ENCODE results near the gene MLLT10.

MLLT10 gene

DNA sequence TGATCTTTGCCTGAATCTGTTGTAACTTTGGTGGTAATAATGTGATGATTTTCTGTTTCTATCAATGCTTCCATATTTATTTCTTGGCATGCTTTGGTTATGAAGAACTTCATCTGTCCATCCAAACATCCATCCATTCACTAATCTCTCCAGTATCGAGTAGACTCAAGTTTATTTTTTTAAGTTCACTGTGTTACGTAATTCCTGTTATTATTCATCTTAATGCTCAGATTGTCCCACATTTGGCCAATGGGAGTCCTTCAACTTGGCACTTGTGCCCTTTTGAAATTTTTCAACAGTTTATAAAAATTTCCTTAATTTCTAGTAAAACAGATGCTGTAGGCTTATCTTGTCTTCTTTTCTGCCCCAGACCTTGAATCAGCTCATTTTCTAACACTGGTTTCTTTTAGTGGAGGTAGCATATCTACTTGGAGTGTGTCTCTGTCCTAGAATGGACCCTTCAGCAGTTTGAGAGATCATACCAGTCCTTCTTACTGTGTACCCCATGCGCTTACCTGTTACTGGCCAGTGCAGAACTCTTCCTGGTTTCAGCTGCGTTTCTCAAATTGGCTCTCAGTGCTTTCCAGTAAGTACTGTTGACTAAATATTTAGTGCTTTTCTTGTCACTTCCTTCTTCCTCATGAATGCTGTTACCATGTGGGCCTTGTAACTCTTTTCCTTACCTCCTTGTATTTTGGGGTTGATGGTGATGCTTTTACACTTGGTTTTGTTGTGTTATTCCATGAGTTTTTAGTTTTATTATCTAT, 100.8 kb downstream of the MLLT10 start:
- no peak overlapping the region for H3K9ac ChIP-seq (ENCODE audit: insufficient read length)
- no peak overlapping the region for H3K27ac ChIP-seq
- peaks cover 4% of the 10 kb centered on the region; the same call in 1 of the 2 replicates for H3K36me3 ChIP-seq (ENCODE audit: insufficient read depth, low read length)
- DNase-seq (ENCODE audit: low read depth, low spot score): no peak
- no peak for TF ChIP-seq POLR2AphosphoS5 (IDR thresholded peaks at IDR 0.05; ENCODE audit: borderline replicate concordance, low read depth, low read length)
- no peak for TF ChIP-seq EZH2 (IDR thresholded peaks at IDR 0.05)
- no peak for TF ChIP-seq FOXP2 (optimal IDR thresholded peaks at IDR 0.05; ENCODE audit: control extremely low read depth, extremely low read length, insufficient read depth)
- no peaks in the 10 kb centered on the region for H3K9me3 ChIP-seq (ENCODE audit: low read depth, low read length)
- H3K4me3 ChIP-seq: no peak overlapping the region

DNA sequence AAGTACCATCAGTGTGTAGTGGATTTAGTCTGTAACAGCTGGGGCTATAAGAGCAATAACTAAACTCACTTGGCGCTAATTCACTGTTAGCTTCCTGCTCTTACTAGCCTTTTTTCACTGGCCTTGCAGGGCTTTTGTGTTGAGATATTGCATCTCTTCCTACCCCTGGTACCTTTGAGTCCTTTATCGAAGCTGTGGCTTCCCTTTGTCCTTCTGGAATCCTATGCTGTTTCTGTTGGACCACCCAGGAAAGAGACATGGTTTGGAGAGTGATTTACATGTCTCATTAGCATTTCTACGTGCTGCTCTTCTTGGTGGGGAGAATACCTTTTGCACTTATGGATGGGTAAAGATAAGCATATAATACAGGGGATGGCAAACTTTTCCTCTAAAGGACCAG, 103.8 kb downstream of the MLLT10 start:
- Histone ChIP-seq H3K27ac (no peak overlapping the region), H3K9ac (ENCODE audit: insufficient read length) (no peak overlapping the region), H3K36me3 (ENCODE audit: insufficient read depth, low read length) (no peaks in the 10 kb centered on the region), H3K9me3 (ENCODE audit: low read depth, low read length) (no peaks in the 10 kb centered on the region), H3K4me3 (no peak overlapping the region)
- TF ChIP-seq EZH2 (IDR thresholded peaks at IDR 0.05): no peak
- TF ChIP-seq FOXP2 (optimal IDR thresholded peaks at IDR 0.05; ENCODE audit: control extremely low read depth, extremely low read length, insufficient read depth): no peak
- TF ChIP-seq POLR2AphosphoS5 (IDR thresholded peaks at IDR 0.05; ENCODE audit: borderline replicate concordance, low read depth, low read length): no peak
- no peak for DNase-seq (ENCODE audit: low read depth, low spot score)

DNA sequence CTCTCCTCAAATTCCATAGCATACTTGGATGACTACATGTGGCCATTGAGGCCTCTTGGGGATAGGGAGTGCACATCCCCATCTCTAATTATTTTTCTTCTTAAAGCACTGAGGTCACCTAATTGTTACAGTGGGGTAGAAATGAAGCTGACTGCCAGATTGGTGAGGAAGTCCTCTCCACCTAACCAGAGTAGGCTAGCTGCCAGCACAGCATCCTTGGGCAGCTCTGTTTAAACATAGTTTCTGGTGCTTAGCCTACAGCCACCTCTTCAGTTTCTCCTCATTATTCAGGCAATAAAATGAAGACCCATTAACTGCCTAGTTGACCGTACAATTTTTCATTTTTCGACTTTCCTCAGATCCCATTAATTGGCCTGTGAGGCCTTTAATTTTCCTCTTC, 104.6 kb downstream of the MLLT10 start:
- Histone ChIP-seq H3K36me3 (ENCODE audit: insufficient read depth, low read length) (no peaks in the 10 kb centered on the region), H3K9me3 (ENCODE audit: low read depth, low read length) (no peaks in the 10 kb centered on the region), H3K4me3 (no peak overlapping the region), H3K27ac (no peak overlapping the region), H3K9ac (ENCODE audit: insufficient read length) (no peak overlapping the region)
- DNase-seq (ENCODE audit: low read depth, low spot score): no peak
- TF ChIP-seq POLR2AphosphoS5 (IDR thresholded peaks at IDR 0.05; ENCODE audit: borderline replicate concordance, low read depth, low read length) (no peak), FOXP2 (optimal IDR thresholded peaks at IDR 0.05; ENCODE audit: control extremely low read depth, extremely low read length, insufficient read depth) (no peak), EZH2 (IDR thresholded peaks at IDR 0.05) (no peak)

DNA sequence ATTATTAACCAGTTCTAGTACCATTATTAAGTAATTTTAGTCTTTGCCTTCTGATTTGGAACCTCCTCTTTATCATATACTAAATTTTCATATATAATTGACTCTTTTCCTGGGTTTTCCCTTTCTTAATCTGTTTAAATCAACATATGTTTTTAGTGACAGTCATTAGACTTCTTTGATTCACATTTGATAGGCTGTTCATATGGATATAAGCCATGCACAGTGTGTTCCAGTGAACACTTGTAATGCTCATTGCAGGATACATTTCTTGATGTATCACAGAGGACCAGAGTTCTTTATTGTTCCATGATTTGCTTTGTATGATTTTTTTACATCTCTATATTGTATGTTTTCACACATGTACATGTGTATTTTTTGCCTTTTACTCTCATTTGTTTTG, 114.0 kb downstream of the MLLT10 start:
- Histone ChIP-seq H3K36me3 (ENCODE audit: insufficient read depth, low read length) (no peaks in the 10 kb centered on the region), H3K27ac (no peak overlapping the region), H3K9ac (ENCODE audit: insufficient read length) (no peak overlapping the region), H3K9me3 (ENCODE audit: low read depth, low read length) (no peaks in the 10 kb centered on the region), H3K4me3 (no peak overlapping the region)
- TF ChIP-seq EZH2 (IDR thresholded peaks at IDR 0.05) (no peak), FOXP2 (optimal IDR thresholded peaks at IDR 0.05; ENCODE audit: control extremely low read depth, extremely low read length, insufficient read depth) (no peak), POLR2AphosphoS5 (IDR thresholded peaks at IDR 0.05; ENCODE audit: borderline replicate concordance, low read depth, low read length) (no peak)
- no peak for DNase-seq (ENCODE audit: low read depth, low spot score)

DNA sequence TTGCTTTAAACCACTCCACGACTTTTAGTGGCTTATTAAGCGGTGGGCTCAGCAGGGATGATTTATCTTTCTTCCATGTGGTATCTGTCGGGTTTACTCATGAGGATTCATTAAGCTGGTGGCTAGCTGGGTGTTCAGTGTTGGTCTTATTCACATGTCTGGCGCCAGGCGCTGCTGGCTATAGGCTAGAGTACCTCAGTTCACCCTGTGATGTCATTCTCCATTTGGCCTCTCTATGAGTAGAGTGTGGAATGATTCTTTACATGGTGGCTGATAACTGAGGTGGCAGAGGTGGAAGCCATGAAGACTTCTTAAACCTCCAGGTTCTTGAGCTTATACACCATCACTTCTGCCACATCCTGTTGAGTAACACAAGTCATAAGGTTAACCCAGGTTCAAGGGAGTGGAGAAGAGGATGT, 115.4 kb downstream of the MLLT10 start:
- H3K36me3 ChIP-seq (ENCODE audit: insufficient read depth, low read length): no peaks in the 10 kb centered on the region

DNA sequence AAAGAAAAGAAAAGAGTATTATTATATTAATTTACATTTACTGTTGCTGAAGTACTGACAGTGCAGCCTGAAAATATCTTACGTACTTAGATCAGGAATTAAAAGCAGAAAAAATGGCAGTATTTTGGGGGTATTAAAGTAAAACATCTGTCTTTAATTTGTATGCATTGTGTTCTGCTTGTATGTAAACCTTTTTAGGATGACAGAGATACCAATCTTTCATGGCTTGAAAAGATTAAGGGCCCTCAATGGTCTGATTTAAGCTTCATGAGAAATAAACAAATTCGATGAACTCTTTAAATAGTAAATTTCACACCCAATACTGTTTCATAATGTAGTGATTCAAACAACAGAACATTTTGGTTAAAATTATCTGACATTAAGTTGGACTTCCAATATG, 116.3 kb downstream of the MLLT10 start:
- no peak overlapping the region for H3K27ac ChIP-seq
- no peak overlapping the region for H3K9ac ChIP-seq (ENCODE audit: insufficient read length)
- TF ChIP-seq FOXP2 (optimal IDR thresholded peaks at IDR 0.05; ENCODE audit: control extremely low read depth, extremely low read length, insufficient read depth) (no peak), POLR2AphosphoS5 (IDR thresholded peaks at IDR 0.05; ENCODE audit: borderline replicate concordance, low read depth, low read length) (no peak), EZH2 (IDR thresholded peaks at IDR 0.05) (no peak)
- no peak for DNase-seq (ENCODE audit: low read depth, low spot score)
- no peak overlapping the region for H3K4me3 ChIP-seq
- H3K36me3 ChIP-seq (ENCODE audit: insufficient read depth, low read length): no peaks in the 10 kb centered on the region
- H3K9me3 ChIP-seq (ENCODE audit: low read depth, low read length): no peaks in the 10 kb centered on the region

More for the DNA sequence above, 115.4 kb downstream of the MLLT10 start:
- Histone ChIP-seq H3K9me3 (ENCODE audit: low read depth, low read length) (no peaks in the 10 kb centered on the region), H3K4me3 (no peak overlapping the region), H3K27ac (no peak overlapping the region), H3K9ac (ENCODE audit: insufficient read length) (no peak overlapping the region)
- no peak for DNase-seq (ENCODE audit: low read depth, low spot score)
- TF ChIP-seq EZH2 (IDR thresholded peaks at IDR 0.05) (no peak), FOXP2 (optimal IDR thresholded peaks at IDR 0.05; ENCODE audit: control extremely low read depth, extremely low read length, insufficient read depth) (no peak), POLR2AphosphoS5 (IDR thresholded peaks at IDR 0.05; ENCODE audit: borderline replicate concordance, low read depth, low read length) (no peak)

DNA sequence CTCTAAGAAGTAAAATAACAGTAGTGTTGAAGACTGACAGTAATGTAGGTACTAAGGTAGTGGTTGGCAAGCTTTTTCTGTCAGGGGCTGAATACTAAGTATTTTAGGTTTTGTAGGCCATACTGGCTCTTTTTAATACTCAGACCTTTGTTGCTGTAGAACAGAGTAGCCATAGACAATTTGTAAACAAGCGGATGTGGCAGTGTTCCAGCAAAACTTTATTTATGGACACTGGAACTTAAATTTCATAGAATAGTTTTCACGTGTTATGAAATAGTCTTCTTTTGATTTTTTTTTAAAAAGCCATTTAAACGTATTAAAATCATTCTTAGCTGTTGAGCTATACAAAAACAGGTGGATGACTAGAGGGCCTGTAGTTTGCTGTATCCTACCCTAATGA, 121.2 kb downstream of the MLLT10 start:
- no peaks in the 10 kb centered on the region for H3K36me3 ChIP-seq (ENCODE audit: insufficient read depth, low read length)
- no peak overlapping the region for H3K4me3 ChIP-seq
- TF ChIP-seq POLR2AphosphoS5 (IDR thresholded peaks at IDR 0.05; ENCODE audit: borderline replicate concordance, low read depth, low read length): no peak
- no peak for TF ChIP-seq FOXP2 (optimal IDR thresholded peaks at IDR 0.05; ENCODE audit: control extremely low read depth, extremely low read length, insufficient read depth)
- TF ChIP-seq EZH2 (IDR thresholded peaks at IDR 0.05): no peak
- H3K27ac ChIP-seq: no peak overlapping the region
- no peak overlapping the region for H3K9ac ChIP-seq (ENCODE audit: insufficient read length)
- H3K9me3 ChIP-seq (ENCODE audit: low read depth, low read length): no peaks in the 10 kb centered on the region
- DNase-seq (ENCODE audit: low read depth, low spot score): no peak

DNA sequence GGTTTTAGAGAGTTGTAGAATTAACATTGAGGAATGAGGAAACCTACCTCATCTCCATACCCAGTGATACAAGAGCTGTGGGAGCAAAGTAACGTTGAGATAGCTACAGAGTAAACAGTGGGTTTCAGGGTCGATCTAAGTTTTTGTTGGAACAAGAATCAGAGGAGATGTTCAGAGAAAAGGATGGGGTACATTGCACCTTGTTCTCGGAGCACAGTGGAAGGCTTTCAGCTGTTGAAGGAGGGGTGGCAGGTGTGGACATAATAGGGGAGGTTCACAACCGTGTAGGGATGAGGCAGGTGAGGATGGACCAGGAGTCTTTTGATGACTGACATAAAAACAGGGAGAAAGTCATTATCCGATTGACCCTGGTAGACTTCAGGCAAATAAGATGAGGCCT, 121.7 kb downstream of the MLLT10 start:
- DNase-seq (ENCODE audit: low read depth, low spot score): no peak
- H3K36me3 ChIP-seq (ENCODE audit: insufficient read depth, low read length): no peaks in the 10 kb centered on the region
- no peak overlapping the region for H3K4me3 ChIP-seq
- TF ChIP-seq FOXP2 (optimal IDR thresholded peaks at IDR 0.05; ENCODE audit: control extremely low read depth, extremely low read length, insufficient read depth): no peak
- TF ChIP-seq POLR2AphosphoS5 (IDR thresholded peaks at IDR 0.05; ENCODE audit: borderline replicate concordance, low read depth, low read length): no peak
- no peak for TF ChIP-seq EZH2 (IDR thresholded peaks at IDR 0.05)
- no peak overlapping the region for H3K27ac ChIP-seq
- H3K9ac ChIP-seq (ENCODE audit: insufficient read length): no peak overlapping the region
- no peaks in the 10 kb centered on the region for H3K9me3 ChIP-seq (ENCODE audit: low read depth, low read length)
